Right renal pelvis (tissue), 4 donors: ENCODE measurements around the gene PDZRN4. TPM values are rescaled to one million over a fixed set of nuclear protein-coding genes. Genes with fewer than 3 reads are reported as not detected.
"Not testable (repeated sequence)": the region's sequence is repeated elsewhere in the genome, so short reads cannot be mapped to it uniquely, and the experiment has no call there.

Experiments
- DNase-seq, 4 donors: peaks; one replicate each; pipeline ENCODE4 v3.0.0-alpha.2; 2013; ENCODE audit warnings: low read depth in 4 of 4, low spot score in 3 of 4, missing footprints in 1 of 4
- polyA plus RNA-seq, 4 donors: library from polyadenylated mRNA; unstranded; fragments of 120-200 nt; gene quantifications; one replicate each; pipeline ENCODE4 v1.2.1, GENCODE V29; 2013; ENCODE audit not compliant: insufficient read length in 4 of 4

Gene PDZRN4
- polyA plus RNA-seq, result 1 to 10 TPM; 4.3 to 6.3 (median 5.4) TPM

DNA sequence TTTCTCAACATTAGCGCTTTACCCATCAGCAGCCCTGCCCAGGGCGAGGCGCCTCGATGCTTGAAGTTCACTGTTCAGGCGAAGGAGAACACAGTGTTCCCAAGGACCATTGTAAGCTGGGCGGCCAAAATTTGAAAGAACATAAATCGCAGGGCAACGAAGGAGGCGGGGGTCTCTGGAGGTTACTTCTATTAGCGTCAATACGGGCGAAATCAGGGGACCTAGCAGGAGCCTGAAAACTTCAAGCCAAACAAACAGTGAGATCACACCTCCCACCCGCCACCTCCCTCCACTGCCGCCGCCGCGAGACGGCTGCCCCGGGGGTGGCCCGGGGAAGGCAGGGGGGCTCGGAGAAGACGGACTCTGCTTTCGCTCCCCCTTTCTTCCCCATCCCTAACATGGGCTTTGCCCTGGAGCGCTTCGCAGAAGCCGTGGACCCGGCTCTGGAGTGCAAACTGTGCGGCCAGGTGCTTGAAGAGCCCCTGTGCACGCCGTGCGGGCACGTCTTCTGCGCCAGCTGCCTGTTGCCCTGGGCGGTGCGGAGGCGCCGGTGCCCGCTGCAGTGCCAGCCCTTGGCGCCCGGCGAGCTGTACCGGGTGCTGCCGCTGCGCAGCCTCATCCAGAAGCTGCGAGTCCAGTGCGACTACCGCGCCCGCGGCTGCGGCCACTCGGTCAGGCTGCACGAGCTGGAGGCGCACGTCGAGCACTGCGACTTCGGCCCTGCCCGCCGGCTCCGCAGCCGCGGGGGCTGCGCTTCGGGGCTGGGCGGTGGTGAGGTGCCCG lies at the start of gene PDZRN4:
Gene PDZRN4, plus strand, starts transcription at position 263 of the 783 bp plus-strand sequence.
- DNase-seq, result no peak

DNA sequence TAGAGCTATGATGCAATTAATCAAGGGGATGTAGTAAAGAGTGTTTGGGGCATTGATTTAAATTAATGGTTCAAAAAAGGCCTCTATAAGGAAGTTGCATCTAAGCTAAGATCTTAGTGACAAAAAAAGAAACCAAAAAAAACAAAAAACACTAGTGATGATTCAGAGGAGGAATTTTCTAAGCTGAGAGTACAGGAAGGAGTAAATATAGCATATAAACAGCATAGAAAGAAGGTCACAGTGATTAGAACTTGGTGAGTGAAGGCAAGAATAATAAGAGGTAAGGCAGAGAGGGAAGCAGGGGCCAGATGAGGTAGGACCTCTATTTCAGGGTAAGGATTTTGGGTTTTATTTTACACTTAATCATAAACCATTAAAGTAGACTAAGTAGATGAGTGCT lies 48.0 kb upstream of the PDZRN4 start:
- no peak for DNase-seq

DNA sequence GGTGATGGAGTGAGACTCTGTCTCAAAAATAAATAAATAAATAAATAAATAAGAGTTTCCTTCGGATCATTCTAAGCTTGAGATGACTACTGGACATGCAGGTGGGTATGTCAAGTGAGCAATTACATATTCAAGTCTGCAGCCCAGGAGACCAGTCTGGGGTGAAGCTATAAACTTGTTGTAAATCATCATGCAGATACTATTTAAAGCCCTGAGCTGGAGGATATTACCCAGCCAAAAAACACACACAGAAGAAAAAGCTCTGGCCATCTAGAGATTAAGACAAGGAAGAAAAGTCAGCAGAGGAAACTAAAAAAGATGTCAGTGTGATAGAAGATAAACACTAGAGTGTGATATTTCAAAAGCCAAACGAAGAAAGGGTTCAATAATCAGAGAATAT lies 47.0 kb upstream of the PDZRN4 start:
- DNase-seq, result no peak

DNA sequence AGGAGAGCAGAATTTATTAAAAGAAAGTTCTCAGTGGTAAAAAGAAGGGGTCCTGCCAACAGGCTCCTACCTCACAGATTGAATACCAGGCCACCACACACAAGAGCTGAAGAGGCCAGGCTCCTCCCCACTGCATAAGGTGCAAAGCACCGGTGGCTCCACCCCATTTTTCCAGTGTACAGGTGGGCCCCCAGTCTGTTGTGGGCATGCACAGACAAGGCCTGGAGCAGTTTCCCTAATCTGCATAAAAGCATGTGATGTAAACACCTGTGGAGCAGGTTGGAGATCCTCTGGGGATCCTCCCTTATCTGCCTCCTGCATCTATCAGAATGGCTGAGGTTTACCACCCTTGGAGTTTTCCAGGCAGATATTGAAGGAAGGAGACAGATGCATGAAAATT lies 45.7 kb upstream of the PDZRN4 start:
- no peak for DNase-seq

DNA sequence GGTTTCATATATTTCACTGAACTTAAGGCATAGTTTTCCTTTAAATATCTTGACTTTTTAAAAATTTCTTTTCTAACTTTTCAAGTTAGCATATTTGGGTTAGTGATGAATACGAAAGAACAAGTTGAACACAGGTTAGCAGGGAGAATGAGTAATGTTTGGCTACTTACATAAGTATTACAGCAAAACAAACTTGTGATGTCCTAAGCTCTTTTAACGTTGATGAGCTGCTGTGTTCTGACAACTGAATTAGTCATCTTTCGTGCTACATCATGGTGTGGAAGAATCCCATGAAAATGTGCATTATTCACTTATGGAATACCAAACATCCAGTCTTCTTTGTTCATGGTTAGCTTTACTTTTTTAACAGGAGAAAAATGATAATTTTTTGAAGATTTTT lies 36.3 kb upstream of the PDZRN4 start:
- DNase-seq, result no peak

DNA sequence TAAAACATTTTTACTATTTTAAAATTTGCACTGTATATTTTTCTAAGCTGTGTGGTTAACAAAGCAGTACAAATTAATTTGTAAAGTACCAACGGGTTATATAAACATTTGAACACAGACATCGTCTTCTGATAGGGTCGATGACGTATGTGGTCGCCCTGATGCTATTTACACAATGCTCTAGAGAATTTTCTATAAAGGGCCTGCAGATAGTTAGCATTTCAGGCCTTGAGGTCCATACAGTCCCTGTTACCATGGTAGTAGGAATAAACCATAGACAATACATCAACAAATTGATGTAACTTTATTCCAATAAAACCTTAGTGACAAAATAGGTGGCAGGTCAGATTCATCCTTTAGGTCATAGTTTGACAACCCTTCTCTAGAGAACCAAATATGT lies 25.7 kb upstream of the PDZRN4 start:
- no peak for DNase-seq

DNA sequence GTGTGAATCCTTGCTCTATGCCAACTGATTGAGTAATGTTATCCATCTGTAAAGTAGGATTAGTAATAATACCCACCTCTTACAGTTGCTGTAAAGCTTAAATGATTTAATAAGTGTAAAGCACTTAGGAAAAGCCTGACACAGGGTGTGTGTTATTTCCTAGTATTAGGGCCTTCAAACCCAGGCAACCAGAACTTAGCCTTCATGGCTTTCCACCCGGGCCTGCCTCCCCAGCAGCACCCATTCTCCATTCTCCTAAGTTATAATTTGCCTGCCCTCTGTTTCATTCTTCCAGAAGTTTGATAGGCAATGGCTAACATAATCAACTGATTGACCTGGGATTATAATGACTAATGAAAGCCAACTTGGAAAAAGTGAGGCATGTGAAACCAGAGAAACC lies 20.4 kb upstream of the PDZRN4 start:
- no peak for DNase-seq

DNA sequence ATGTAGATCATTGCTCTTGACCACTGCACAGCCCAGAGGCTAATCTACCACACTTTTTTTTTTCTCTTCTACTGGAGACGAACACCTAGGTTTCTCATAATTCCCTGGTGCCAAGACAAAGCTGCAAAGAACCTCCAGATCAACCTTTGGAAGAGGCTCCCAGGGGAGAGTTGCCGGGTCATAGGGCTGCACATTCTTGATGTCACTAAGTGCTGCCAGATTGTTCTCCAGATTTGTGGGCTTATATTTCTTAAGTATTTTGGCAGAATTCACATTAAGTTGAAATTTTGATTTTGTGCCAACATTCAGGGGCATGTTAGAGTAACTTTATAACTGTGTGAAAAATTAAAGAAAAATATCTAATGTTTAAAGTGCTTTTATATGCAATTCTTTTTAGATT lies 13.5 kb upstream of the PDZRN4 start:
- DNase-seq, result no peak

DNA sequence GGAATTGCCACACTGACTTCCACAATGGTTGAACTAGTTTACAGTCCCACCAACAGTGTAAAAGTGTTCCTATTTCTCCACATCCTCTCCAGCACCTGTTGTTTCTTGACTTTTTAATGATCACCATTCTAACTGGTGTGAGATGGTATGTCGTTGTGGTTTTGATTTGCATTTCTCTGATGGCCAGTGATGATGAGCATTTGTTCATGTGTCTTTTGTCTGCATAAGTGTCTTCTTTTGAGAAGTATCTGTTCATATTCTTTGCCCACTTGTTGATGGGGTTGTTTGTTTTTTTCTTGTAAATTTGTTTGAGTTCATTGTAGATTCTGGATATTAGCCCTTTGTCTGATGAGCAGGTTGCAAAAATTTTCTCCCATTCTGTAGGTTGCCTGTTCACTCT lies 8.6 kb upstream of the PDZRN4 start:
- not testable (repeated sequence) for DNase-seq

DNA sequence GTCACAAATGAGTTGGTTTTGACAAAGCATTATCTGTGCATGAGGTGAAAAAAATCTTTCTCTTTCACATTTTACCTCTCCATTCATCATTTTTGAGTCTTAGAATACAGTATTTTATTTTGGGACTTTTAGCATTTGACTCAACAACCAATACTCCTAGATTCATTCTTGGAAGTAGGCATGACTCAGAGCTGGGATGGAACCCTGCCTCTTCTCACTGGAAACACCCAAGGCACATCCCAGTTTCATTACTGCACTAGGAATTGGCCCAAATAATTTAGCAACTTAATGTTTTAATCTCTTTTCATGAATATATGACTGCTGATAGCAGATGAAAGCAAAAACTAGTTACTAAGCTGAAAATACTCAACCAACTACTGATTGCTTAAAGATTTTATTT lies 3.3 kb upstream of the PDZRN4 start:
- no peak for DNase-seq

DNA sequence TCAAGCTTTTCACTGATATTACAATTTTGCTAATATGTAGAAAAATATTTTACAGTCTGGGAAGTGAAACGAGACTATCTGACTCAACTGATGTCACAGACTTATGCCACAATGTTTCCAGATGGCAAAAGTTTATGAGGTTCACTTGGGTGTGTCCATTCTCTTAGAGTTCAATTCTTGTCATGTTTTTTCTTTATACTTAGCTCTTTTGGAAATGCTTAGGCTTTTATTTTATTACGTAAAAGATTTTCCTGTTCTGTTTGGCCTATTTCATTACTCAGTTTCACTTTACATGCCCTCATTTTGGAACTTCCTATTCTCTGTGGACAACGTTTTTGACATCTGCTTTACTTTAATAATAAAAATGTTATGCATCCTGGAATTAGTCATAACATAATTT lies 2.1 kb upstream of the PDZRN4 start:
- DNase-seq, result no peak

DNA sequence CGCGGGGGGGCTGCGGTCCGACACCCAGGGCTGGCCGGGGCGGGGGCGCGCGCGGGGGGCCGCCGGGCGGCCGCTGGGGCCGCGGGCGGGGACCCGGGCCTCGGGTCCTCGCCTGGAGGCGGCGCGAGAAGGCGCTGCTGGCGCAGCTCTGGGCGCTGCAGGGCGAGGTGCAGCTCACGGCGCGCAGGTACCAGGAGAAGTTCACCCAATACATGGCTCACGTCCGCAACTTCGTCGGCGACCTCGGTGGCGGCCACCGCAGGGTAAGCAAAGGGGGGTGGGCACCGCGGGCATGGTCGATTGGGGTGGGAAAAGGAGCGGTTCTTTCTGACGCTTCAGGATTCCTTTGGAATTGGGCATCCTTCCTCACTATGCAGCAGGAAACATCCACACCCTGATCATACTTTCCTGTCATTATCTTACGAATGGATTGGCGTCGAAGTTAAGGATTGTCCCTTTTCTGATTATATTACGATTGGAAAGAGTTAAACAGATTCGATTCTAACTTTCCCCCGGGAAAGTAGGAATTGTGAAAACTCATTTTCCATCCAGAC lies 798 bp downstream of the PDZRN4 start:
- no peak for DNase-seq

DNA sequence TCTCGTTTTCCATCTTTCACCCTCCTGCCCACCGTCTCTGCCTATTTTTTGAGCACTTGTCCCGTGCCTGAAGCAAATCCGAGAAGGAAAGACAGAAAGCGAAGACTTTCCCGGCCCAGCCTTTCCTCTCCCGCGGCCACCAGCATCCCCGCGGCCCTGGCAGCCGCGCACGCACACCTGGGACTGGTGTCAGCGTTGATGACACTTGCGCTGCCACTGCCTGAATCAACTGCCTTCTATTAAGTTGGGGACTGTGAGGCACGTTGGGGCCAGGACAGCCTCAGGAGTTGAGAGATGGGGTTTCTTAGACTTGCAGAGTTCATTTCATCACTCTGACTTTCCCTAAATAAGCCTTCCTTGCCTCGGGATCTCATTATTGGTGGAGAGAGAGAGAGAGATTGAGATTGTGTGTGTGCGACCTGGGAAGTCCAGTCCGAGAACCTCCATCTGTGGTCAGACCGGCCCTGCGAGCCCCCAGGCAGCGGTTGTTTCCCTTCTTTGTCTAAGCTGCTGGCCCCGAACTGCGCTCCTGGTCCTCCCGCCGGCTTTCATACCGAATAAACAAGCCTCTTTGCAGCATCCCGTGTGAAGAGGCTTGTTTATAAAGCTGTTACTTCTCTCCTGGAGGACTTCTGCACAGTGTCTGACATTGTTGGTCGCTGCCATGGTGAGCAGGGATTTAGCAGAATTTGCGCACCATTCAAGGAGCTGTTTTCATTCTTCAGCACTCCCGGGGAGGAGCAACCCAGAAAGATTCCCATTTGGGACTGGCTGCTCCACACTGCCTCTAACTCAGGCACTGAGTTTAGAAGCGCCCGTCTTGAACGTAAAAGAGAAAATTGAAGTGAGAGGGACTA lies 1.5 kb downstream of the PDZRN4 start:
- no peak for DNase-seq

DNA sequence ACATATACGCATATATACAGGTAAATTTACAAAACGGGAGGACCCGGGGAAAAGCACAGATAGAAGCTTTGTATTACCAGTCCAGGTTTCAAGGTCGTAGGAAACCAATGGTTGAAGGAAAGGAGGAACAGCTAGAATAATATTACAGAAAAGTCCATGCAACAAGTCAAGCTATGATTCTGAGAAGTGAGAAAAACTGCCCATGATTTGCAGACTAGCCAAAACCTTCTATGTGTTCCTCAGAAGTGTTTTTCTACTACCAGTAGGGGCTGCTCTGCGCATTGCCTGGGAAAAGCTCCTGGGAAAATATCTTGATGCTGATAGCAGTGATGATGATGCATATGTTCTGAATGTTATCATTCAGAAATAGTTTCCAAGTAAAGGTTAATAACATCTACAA lies 2.2 kb downstream of the PDZRN4 start:
- DNase-seq, result no peak

DNA sequence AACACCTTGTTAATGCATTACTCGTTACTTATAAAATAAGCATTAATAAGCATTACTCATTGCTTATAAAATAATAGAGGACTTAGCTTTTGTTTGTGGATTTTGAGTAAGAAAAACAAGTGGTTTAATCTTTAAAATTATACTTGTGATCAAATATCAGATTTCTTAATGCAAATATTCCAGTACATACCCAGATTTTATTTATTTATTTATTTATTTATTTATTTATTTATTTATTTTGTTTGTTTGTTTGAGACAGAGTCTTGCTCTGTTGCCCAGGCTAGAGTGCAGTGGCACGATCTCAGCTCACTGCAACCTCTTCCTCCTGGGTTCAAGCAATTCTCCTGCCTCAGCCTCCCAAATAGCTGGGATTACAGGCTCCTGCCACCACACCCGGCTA lies 3.4 kb downstream of the PDZRN4 start:
- not testable (repeated sequence) for DNase-seq

DNA sequence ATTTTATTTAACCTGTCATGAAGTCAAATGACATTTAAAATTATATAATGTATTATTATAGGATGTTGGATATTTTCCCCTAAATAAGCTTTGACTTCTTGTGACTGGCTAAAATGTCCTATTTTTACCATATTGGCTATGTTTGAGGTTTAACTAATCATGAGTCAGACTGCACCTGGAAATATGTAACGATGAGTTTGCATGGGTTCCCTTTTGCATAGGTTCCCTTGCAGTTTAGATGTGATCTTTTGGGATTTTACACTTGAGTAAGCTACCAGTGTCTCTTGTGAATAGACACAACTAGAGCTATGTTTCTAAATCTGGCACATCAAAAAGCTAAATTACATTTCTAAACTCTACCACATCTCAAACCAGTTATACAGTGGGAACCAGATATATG lies 5.2 kb downstream of the PDZRN4 start:
- DNase-seq, result no peak

DNA sequence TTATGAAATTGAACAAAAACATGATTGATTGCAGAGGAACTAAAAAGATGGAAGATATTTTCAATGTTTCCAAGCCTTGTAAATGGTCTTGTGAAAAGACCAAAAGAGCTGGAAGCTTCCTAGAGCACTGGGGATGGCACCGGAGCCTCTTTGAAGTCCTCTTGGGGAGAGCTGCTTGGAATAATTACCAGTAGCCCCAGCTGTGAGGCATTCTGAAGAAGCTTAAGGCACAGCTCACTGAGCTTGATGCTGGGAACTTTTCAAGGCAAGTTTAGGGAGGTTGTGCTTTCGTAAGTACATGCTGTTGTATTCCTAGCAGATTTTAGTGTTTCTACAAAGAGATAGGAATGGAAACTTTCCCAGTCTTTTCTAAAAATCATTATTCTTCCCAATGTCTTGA lies 13.9 kb downstream of the PDZRN4 start:
- DNase-seq, result no peak

DNA sequence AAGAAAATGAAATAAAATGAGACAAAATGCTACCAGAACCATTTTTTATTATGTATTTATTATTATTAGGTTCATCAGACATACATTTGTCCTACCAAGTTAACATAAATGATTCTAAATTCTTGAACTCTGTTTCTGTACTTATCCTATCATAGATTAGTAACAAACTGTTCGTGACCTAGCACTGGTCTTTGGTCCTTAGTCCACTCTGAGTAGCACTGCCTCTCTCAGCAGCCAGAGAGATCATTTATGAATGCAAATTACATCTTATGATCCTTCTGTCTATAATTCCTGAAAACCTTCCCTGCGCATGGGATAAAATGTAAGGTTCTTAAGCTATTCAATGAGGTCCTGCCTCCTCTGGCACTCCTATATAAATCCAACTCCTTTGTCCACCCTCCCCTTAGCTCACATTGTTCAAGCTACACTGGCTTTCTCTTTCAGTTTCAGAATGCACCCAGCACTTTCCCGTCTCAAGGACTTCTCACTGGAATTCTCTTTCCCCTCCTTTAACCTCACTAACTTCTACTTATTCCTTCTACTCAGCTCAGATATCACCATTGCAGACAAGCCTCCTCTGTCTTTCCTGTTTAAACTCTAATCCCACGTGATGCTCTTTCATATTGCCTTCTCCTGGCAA lies 17.1 kb downstream of the PDZRN4 start:
- no peak for DNase-seq

DNA sequence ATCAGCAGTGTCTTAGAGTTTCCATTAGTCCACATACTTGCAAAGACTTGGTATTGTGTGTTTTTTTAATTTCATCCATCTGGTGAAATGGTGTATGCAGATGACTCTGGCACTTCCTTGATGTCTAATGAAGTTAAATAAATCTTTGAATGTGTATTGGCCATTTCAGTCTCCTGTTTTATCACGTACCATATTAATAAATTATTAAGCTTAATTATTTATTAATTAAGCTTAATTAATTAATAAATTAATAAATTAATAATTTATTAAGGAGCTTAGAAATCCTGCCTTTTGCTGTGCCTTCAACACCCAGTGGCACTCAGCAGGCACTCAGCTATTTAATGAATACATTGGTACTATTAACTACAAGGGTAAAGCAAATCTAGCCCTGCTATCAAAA lies 18.2 kb downstream of the PDZRN4 start:
- no peak for DNase-seq

DNA sequence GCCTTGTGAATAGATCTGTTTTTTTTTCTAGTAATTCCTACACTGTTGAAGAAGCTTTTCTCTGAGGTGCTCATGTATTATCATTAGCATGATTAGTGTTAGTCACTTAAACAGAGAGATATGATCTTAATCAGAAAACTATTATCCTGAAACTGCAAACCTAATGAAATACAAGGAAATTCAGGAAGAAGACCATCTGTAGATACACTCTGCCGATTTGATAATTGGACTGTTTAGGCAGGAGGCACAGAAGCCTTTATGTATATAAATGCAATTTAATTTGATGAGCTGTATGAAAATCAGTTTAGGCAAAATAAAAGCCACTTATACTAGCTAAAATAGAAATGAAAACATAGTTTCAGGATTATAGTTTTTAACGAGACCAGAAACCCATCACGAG lies 23.3 kb downstream of the PDZRN4 start:
- no peak for DNase-seq

DNA sequence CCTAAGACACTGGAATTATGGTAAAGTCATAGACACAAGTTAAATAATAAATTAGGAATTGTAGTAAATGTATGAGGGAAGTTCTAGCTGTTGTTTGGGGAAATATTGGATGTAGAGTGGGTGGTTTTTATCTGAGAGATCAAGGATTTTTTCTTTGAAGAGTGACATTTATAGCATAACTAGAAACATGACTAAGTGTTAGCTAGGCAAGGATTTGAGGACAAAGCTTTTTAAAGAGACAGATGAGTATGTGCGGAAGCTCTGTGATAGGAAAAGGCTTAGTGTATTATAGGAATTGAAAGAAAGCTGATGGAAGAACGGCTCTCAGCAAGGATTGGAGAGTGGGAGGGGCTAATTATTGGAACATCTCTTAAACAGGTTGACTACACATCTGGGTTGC lies 24.5 kb downstream of the PDZRN4 start:
- DNase-seq, result no peak
